Stimulated activated CD8-positive, alpha-beta memory T cell treated with anti-CD3 and anti-CD28 coated beads, Interleukin-15, amount 100 ng/mL, for 48 hours (primary cell): Measurements from ENCODE around the gene CST9.
"Not testable (repeated sequence)": the region's sequence is repeated elsewhere in the genome, so short reads cannot be mapped to it uniquely, and the experiment has no call there.

Experiments used
- DNase-seq, 2 donors: peaks; one replicate each; pipeline ENCODE4 v3.0.0-alpha.2; 2020; ENCODE audit warnings: low read depth in 2 of 2

CST9 gene

DNA sequence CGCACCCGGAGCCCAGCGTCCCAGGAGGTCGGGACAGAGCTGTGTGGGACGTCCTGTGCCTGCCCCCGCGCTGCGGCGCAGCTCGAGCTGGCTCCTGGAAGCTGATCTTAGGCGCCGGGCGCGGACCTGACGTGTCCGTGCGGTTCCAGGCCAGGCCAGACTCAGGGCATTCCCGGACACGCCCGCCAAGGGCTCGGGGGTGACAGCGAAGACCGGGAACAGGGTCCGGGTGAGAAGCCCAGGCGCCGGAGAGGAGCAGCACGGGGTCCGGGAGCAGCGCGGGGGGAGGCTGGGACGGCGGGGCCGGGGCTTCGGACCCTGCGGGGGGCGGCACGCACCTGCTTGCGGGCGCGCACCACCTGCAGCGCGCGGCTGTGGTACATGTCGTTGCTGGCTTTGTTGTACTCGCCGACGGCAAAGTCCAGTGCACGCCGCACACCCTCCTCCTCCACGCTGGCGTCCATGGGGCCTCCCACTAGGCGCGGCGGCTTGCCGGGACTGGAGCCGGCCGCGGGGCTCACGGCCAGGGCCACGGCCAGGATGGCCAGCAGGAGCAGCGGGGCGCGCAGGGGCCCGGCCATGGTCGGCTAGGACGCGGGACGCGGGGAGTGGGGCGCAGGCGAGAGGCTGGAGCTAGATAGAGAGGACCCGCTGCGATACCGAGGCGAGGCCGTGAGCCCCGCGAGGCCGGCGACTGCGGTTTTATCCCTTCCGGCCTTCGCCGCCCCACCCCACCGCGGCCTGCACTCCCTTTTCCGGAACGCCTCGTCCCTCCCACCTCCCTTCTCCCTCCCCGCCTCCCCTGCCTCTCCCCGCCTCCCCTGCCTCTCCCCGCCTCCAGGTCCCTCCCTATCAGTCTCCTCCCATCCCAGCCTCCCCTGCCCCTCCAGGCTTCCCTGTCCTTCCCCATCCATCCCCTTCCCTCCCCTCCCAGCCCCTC lies 31.8 kb upstream of the CST9 start, which contains the start of gene CST3:
Gene CST3 (minus strand): TSS at position 674 of the 940 bp plus-strand sequence. CDS start 93 bp downstream, at position 581.
- no peak for DNase-seq

DNA sequence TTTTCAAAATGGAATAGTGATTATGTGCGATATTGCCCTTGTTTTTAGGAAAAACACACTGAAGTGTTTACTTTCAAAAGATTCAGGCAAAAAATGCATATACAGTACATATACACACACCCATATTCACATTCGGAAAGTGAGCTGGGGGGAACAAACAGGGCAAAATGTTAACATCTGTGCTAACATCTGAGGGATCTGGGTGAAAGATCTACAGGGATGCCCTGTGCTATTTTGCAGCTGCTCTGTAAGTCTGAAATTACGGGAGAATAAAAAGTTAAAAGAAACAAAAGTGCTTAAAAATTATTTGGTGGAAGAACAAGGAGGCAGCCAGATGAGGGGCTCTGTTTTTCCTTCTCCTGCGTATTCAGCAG lies 31.2 kb upstream of the CST9 start:
- no peak for DNase-seq

DNA sequence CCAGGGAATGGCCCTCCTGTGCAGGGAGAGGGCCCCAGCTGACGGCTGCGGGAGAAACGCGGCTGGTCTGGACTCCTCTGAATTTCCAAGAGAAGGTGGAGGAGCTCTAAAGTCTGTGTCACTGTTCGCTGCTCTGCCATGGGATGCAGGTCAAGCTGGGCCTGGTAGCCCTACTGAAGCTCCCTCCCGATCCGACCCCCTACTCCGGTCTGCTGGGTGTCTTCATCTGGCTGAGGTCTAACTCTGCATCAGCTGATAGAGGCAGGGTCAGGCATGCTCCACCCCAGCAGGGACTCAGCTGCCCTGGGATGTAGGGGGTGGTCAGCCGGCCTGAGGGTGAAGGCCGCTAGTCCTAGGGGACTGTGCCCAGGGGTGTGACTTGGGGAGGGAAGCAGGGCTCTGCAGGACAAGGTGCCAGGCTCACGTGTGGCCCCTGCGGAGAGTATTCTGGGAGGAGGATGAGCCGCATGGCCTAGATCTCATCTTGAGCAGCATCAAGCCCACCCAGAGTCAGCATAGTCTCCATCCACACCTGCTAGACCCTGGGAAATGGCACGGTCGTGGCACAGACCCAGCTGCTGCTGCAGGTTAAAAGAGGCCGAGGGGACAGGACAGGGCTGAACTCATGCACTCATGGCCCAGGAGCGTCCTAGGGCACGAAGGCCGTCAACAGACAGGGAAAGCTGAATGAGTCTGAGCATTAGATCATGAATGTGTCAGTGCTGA lies 30.6 kb upstream of the CST9 start:
- no peak for DNase-seq

DNA sequence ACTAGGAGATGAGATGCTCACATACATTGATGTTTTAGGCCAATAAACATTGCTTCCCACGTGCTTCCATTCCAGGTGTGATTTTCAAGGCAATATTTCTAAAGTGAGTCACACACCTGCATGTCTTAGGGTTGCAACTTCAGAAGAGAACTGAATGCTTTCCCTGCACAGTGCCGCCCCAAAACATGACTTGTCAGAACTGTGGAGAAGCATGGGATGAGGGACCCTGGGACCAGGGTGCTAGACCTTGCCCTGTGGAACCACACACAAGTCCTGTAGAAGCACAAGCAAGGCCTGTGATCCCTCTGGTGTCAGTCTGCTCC lies 30.0 kb upstream of the CST9 start:
- DNase-seq = not testable (repeated sequence)

DNA sequence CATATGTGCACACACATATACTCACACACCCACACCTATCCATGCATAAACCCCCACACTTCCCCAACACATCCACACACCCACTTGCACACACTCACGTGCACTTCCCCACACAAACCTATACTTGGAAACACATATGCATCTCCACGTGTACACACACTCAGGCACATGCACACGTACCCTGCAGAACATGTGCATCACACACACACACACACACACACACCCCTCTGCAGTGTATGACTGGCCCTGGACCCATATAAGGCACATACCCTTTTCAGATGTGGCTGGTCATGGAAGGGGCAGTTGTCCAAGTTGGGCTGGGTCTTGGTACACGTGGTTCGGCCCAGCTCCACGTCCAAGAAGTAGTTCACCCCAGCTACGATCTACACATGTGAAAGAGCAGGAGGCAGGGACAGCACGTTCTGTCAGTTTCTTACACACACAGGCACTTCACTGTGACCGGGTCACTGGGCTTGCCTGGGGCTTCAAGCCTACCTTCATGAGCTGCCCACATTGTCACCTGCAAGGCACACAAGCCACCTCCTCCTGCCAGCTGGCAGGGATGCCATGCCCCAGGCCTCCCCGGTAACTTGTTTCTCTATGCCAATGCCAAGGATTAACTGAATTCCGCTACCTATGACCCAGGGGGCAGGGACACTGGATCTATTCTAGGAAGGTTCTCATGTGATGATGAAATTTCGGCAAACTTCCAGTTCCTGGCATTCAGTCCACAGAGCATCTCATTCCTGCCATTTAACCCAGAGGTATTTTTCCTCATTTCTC lies 29.5 kb upstream of the CST9 start:
- DNase-seq = no peak

DNA sequence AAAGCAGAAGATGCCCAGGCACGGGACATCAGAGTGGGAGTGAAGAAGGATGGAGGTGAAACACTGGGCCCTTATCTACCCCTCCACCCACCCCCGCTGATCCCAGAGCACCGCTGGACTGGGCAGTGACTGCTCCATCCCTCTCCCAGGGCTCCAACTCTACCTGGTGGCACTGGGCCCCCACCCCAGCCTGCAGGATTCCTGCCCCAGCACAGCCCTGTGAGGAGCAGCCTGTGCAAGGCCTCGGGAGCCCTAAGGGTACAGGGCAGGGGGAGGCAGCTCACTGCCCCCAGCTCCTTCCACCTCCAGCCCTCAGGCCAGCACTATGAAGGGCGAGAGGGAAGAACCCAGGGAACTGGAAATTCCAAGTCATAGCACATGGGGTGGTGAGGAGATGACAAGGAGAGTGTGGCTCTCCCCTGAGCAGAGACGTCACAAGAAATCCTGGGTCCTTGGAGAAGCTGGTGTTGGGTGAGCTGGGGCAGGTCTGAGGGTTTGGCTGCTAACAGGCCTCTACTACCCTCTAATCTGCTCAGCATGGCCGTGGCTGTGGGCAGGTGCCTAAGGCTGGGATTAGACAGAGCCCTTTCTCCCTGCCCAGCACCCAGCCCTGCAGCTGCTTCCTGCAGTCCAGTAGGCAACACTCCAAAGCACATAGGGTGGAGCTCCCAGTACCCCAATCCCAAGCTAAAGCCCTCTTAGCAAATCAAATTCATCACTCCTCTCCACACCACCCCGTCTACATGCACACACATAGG lies 28.5 kb upstream of the CST9 start:
- no peak for DNase-seq

DNA sequence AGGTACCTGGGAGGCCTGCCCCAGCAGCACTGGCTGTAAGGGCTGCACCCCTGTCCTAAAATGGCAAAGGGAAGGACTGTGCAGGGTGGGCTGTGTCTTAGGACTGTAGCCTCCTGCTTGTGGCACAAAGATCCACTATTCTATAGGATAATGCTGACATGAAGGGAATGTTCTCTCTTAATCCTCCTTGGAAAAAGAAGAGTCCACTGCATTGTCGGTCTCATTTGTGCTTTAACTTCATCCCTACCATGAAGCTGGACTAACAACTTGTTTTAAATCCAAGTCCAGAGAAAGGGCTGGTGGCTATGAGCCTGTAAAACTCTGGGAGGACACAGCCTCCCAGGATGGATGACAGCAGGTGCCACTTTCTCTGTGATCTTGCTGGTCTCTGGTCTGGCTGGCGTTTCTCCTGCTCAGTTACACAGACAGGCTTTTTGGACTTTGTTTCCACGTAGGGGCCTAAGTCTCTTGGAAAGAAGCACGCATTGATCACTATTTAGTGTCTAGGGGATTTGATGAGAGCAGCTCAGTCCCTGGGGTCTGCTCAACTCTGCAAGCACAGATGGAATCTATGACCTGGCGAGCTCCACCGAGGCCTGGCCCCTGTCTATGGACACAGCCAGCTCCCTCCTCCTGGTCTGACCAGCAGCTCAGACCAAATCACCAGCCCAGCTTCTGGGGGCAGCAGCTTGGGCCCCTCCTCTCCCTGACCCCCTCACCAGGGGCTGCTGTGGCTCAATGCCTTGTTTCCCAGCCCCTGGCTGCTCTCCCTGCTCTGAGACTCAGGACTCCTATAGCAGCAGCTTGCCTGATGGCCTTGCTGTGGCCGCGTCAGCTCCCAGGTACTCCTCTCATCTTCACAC lies 27.2 kb upstream of the CST9 start:
- DNase-seq = no peak

GRCh38 chr20:23631981-23632710 lies 26.4 kb upstream of the CST9 start:
- DNase-seq = no peak

DNA sequence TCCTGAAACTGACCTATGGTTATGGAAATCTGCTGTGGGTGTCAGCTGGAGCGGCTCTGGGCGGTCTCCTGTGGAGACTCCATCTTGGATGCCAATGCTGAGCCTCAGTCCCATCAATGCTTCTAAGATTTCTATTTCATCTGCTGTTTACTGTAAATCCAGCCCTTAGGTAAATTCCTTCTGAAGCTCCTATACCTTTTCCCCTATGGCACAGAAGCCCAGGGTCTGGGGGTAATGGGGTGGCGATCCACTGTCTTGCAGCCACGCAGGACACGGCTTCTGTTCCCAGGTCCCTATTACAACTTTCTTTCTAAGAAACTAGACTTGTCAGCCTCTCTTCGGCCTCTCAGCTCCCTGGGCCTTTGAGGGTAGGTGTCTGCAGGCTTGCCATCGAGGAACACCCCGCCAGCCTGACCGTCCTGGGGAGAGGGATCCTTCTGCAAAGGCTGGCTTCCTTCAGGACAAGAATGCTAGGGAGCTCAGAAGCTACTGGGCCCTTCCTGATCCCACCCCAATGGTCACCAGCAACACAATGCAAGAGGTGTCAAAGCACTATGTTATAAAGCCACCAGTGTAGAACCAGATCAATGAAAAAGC lies 25.6 kb upstream of the CST9 start:
- DNase-seq = no peak

DNA sequence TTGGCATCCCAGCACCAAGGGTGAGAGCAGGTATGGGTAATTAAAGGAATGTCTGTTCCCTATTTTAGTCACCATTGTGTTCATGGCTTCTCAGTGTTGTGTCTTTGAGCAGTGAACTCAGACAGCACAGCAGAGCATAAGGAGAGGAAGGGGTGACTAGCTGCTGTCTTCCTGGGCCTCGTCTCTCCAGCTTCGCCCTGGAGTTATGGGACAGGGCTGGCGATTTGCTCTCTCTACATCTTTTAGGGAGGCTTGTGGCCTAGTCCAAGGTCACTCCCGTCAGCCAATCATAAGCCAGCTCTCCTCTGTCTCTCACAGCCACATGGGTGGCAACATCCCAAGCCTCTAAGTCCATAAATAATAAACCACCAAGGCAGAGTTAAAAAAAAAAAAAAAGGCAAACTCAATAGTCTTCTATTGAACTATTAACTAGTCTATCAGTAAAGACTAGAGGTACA lies 24.7 kb upstream of the CST9 start:
- no peak for DNase-seq

GRCh38 chr20:23629542-23630391 lies 24.1 kb upstream of the CST9 start:
- no peak for DNase-seq

- no peak for DNase-seq
Observed at GRCh38 chr20:23629017-23629541, 23.4 kb upstream of the CST9 start.

GRCh38 chr20:23628402-23629016 lies 22.8 kb upstream of the CST9 start:
- DNase-seq = no peak

- no peak for DNase-seq
Observed at GRCh38 chr20:23627501-23627900, 21.8 kb upstream of the CST9 start.

- no peak for DNase-seq
Observed at GRCh38 chr20:23626040-23626620, 20.4 kb upstream of the CST9 start.

DNA sequence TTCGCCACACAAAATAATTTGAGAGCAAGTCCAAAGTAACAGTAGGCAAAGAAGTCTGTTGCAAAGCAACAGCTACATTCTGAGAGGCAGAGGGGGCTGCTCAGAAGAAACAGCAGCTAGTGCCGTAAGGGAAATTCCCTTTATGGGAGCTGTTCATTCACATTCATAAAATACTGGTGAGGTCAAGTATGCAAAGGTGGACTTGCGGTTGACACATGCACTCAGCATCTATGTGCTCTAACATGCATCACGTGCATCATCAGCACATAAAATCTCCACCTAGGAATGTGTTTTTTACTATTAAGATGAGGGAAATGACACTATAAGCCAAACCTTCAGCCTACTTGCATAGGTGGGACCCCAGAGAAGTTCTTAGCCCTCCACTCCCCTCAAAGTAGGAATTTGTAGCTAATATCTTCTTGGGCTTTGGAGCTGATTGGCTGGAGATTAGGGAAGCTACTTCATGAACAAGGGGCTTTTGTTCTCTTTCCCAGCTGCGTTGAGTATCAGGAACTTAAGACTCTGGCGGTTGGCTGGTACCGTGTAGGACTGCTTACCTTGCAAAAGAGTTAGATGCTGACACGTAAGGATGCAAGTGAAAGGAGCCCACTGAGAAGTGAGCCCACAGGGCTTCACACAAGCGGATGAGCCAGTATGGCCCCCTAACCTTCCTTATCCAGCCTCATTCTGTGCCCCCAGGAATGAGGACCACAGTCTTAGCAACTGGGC lies 19.7 kb upstream of the CST9 start:
- no peak for DNase-seq

DNA sequence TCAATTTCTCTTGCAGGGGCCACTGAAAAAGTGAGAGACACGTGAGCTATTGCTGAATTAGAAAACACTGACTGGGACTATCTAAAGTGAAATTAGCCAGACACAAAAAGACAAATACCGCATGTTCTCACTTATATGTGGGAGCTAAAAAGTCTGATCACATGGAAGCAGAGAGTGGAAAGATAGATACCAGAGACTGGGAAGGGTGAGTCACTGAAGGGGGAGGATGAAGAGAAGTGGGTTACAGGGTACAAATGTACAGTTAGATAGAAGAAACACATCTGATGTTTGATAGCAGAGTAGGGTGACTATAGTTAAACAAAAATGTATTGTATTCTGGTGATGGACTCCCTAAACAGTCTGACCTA lies 18.6 kb upstream of the CST9 start:
- no peak for DNase-seq
